ENCODE results near the gene SPEM1. TPM values are rescaled to one million over a fixed set of nuclear protein-coding genes. Genes with fewer than 3 reads are reported as not detected.

The SPEM1 gene
- polyA plus RNA-seq, 1 donor (not counting 4 experiments of a cell fraction or from before 2014, with no cell fraction given), result not detected

GRCh38 chr17:7439462-7440112 is 19.5 kb downstream of the SPEM1 start, which contains the start of gene FGF11:
Gene FGF11 (plus strand): TSS chr17:7439512. CDS start chr17:7439621, 109 bp downstream.
- peak within 1 kb of the TSS; percentile 62 for H3K27ac ChIP-seq (ENCODE audit: control insufficient read depth, insufficient read depth, low read length)
- H4K20me1 ChIP-seq (ENCODE audit: control insufficient read depth, extremely low read depth, insufficient read depth, low read length), result no peaks in the 10 kb centered on the region
- peaks cover 17% of the 10 kb centered on the region for H3K79me2 ChIP-seq (ENCODE audit: control insufficient read depth, insufficient read depth, low read length)
- DNase-seq (ENCODE audit: low read depth, low spot score), result no peak
- peaks cover 4% of the 10 kb centered on the region for H3K9me1 ChIP-seq (ENCODE audit: control insufficient read depth, extremely low read depth, insufficient read depth, low read length)
- no peaks in the 10 kb centered on the region for H3K9me3 ChIP-seq (ENCODE audit: control insufficient read depth, low read depth, low read length)
- dilution Hi-C loops (cut with MboI; ENCODE audit: extremely low pct_ligation_motif_present, low sequenced_read_pairs), result no loop called here
- peak within 1 kb of the TSS; percentile 99 for H3K4me2 ChIP-seq (ENCODE audit: control insufficient read depth, extremely low read depth, insufficient read depth, low read depth, low read length)
- H3K36me3 ChIP-seq (ENCODE audit: control insufficient read depth in 2 of 2, extremely low read depth in 1 of 2, insufficient read depth in 2 of 2, low read length in 2 of 2), result peaks cover 0 to 4% of the 10 kb centered on the region in 2 experiments
- H3K4me3 ChIP-seq (ENCODE audit: control insufficient read depth in 2 of 3, extremely low read depth in 1 of 3, insufficient read depth in 2 of 3, low read depth in 1 of 3, low read length in 3 of 3), result peak within 1 kb of the TSS; percentile 59 to 81 (median 77)
- peak within 1 kb of the TSS; percentile 44 for H2AFZ ChIP-seq (ENCODE audit: control insufficient read depth, low read length)
- H3K27me3 ChIP-seq (ENCODE audit: control insufficient read depth, extremely low read depth, insufficient read depth, low read length), result no peaks in the 10 kb centered on the region
- peaks cover 59% of the 10 kb centered on the region for H3K4me1 ChIP-seq (ENCODE audit: control insufficient read depth, extremely low read depth, insufficient read depth, low read length)
- peak within 1 kb of the TSS; percentile 77 for H3K9ac ChIP-seq (ENCODE audit: control insufficient read depth, extremely low read depth, insufficient read depth, low read length)
- no peak for FAIRE-seq
- no peak for TF ChIP-seq EZH2 (IDR thresholded peaks at IDR 0.05; ENCODE audit: low read length)
- no peak for TF ChIP-seq CTCF (optimal IDR thresholded peaks at IDR 0.05 in 1 of 3, IDR thresholded peaks at IDR 0.05 in 1 of 3, conservative IDR thresholded peaks at IDR 0.05 in 1 of 3; ENCODE audit: extremely low read depth in 1 of 3, insufficient read depth in 2 of 3, low read length in 3 of 3)

DNA sequence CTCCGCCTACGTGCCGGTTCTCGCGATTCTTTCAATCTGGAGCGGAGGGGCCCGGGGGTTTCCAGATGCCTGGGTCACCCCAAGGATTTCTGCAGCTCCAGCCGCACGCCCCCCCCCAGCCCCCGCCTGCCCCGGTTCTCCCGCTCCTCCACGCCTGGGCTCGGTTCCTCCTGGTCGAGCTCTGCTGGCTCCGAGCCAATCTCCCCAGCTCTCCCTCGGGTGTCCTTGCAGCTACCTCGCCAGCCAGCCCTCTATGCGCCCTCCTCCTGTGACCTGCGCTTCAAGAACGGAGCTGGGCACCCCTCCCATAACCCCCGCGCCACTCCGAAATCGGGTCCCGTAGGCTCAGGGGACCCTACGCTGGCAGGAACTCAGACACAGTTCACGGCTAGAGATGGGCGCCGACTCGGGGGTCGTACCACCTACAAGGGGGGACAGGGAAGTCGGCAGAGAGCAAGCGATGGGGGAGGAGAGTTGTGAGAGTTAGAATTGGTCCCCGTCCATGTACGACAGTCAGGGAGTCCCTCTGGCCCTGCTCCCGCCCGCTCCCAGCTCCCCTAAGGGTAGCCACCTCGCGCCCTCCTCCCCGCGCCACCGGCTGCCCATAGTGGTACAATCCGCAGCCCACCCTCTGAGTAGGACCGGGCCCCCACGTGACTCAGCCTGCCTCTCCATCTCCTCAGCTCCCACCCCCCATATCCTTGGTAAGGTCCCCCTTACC is 20.1 kb downstream of the SPEM1 start:
- dilution Hi-C loops (cut with MboI; ENCODE audit: extremely low pct_ligation_motif_present, low sequenced_read_pairs), result no loop called here
- Histone ChIP-seq H3K9me1 (ENCODE audit: control insufficient read depth, extremely low read depth, insufficient read depth, low read length) (peaks cover 5% of the 10 kb centered on the region), H3K4me1 (ENCODE audit: control insufficient read depth, extremely low read depth, insufficient read depth, low read length) (peaks cover 64% of the 10 kb centered on the region), H3K9me3 (ENCODE audit: control insufficient read depth, low read depth, low read length) (no peaks in the 10 kb centered on the region), H3K9ac (ENCODE audit: control insufficient read depth, extremely low read depth, insufficient read depth, low read length) (peak overlapping the region; percentile 77), H2AFZ (ENCODE audit: control insufficient read depth, low read length) (peak overlapping the region; percentile 33), H3K27ac (ENCODE audit: control insufficient read depth, insufficient read depth, low read length) (peak overlapping the region; percentile 43), H3K27me3 (ENCODE audit: control insufficient read depth, extremely low read depth, insufficient read depth, low read length) (no peaks in the 10 kb centered on the region), H3K79me2 (ENCODE audit: control insufficient read depth, insufficient read depth, low read length) (peaks cover 17% of the 10 kb centered on the region), H3K36me3 (ENCODE audit: control insufficient read depth in 2 of 2, extremely low read depth in 1 of 2, insufficient read depth in 2 of 2, low read length in 2 of 2) (peaks cover 0 to 4% of the 10 kb centered on the region in 2 experiments), H3K4me2 (ENCODE audit: control insufficient read depth, extremely low read depth, insufficient read depth, low read depth, low read length) (peak overlapping the region; percentile 99), H4K20me1 (ENCODE audit: control insufficient read depth, extremely low read depth, insufficient read depth, low read length) (no peaks in the 10 kb centered on the region), H3K4me3 (ENCODE audit: control insufficient read depth in 2 of 3, extremely low read depth in 1 of 3, insufficient read depth in 2 of 3, low read depth in 1 of 3, low read length in 3 of 3) (peak overlapping the region; percentile 59 to 81 (median 77))
- no peak for TF ChIP-seq EZH2 (IDR thresholded peaks at IDR 0.05; ENCODE audit: low read length)
- TF ChIP-seq CTCF (optimal IDR thresholded peaks at IDR 0.05 in 1 of 3, IDR thresholded peaks at IDR 0.05 in 1 of 3, conservative IDR thresholded peaks at IDR 0.05 in 1 of 3; ENCODE audit: extremely low read depth in 1 of 3, insufficient read depth in 2 of 3, low read length in 3 of 3), result no peak
- DNase-seq (ENCODE audit: low read depth, low spot score) (no peak), FAIRE-seq (no peak)

Data from keratinocyte (primary cell).